LHCN-M2 (cell line): ENCODE data around the gene CACNA1B. TPM values are rescaled to one million over a fixed set of nuclear protein-coding genes. Genes with fewer than 3 reads are reported as not detected.
"Not testable (repeated sequence)": the region's sequence is repeated elsewhere in the genome, so short reads cannot be mapped to it uniquely, and the experiment has no call there.

Source experiments
- DNase-seq: peaks from one replicate; pipeline ENCODE4 v3.0.0-alpha.2; 2012; ENCODE audit warnings: low read depth
- total RNA-seq: library from RNA; depleted of rRNA; stranded (reverse); fragments of >200 nt; gene quantifications from 2 replicates; pipeline ENCODE4 v1.2.3, GENCODE V29; 2014

The CACNA1B gene
- total RNA-seq, 1 experiment from 2014 or later, result not detected

GRCh38 chr9:138129318-138129717 lies 251.7 kb downstream of the CACNA1B start:
- not testable (repeated sequence) for DNase-seq

GRCh38 chr9:138132946-138133705 lies 255.5 kb downstream of the CACNA1B start:
- not testable (repeated sequence) for DNase-seq

DNA sequence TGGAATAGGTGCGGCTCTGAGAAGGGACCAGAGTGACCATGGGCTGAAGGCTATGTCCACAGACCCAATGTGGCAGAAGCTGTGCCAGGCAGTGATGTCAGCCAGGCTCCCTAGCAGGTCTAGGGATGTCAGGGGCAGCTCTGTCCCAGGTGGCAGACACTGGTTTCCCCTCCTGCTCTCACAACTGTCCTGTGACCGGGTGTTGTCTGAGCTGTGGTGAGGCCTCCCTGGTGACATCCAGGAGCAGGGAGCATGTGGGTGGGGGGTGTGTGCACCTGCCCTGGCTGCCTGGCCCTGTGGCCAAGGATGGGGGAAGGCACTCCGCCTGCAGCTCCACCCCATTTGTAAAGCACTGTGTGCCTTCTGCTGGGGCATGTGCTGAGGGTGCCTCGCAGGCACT lies 257.0 kb downstream of the CACNA1B start:
- DNase-seq, result not testable (repeated sequence)

- not testable (repeated sequence) for DNase-seq
Observed at GRCh38 chr9:138139096-138139495, 261.5 kb downstream of the CACNA1B start.

DNA sequence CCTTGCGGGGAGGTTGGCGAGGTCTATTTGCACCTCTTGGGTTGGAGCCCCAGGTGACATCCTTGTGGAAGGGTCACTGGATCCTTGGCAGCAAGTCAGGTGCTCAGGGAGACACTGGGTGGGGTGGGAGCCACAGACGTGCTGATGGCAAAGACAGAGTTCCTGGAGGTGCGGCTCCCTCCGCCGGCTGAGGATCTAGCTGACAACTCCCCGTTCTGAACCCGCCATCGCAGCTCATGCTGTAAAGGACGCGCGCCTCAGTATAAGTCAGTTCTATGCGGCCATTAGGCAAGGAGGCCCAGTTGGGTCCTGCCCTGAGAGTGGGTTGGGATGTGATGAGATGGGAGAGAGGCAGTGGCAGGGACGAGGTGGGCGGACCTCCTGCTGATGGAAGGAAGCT lies 263.4 kb downstream of the CACNA1B start:
- DNase-seq, result not testable (repeated sequence)

DNA sequence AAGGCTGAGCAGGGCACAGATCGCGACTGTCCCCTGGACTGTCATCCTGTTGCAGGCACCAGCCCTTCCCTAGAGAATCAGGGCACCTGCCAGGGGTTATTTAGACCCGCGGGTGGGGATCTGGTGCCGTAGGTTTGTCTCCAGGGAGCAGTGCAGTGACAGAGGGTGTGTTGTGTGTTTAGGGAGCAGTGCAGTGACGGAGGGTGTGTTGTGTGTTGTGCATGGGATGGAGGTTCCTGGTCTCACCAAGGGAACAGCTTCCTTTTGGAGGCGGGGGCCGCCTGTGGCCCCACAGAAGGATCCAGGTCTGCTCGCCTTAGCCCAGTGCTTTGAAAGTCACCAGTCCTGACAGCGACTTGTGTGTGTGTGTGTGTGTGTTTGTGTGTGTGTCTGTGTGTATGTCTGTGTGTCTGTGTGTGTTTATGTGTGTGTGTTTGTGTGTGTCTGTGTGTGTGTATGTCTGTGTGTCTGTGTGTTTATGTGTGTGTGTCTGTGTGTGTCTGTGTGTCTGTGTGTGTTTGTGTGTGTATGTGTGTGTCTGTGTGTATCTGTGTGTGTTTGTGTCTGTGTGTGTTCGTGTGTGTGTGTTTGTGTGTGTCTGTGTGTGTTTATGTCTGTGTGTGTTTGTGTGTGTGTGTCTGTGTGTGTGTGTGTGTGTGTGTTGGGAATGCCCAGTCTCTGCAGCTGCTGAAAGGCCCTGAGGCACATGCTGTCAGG lies 265.1 kb downstream of the CACNA1B start:
- DNase-seq, result not testable (repeated sequence)

GRCh38 chr9:138143491-138143890 lies 265.9 kb downstream of the CACNA1B start:
- DNase-seq, result not testable (repeated sequence)

DNA sequence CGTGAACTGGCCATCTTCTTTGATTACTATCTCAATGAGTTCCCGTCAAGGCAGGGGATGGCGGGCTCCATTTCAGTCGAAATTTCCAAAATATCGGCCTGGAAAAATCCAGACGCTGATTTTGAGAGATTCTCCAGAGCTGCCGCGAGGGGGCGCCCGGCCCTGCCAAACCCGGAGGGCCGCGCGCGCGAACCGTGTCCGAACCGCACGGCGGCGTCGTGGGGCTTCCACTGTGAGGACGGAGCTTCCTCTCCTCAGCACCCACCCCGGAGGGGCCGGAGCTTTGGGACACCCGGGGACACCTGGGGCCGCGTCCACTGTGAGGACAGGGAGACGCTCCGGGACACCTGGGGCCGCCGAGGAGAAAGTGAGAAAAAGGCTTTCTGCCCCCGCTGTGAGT lies 270.0 kb downstream of the CACNA1B start:
- not testable (repeated sequence) for DNase-seq

DNA sequence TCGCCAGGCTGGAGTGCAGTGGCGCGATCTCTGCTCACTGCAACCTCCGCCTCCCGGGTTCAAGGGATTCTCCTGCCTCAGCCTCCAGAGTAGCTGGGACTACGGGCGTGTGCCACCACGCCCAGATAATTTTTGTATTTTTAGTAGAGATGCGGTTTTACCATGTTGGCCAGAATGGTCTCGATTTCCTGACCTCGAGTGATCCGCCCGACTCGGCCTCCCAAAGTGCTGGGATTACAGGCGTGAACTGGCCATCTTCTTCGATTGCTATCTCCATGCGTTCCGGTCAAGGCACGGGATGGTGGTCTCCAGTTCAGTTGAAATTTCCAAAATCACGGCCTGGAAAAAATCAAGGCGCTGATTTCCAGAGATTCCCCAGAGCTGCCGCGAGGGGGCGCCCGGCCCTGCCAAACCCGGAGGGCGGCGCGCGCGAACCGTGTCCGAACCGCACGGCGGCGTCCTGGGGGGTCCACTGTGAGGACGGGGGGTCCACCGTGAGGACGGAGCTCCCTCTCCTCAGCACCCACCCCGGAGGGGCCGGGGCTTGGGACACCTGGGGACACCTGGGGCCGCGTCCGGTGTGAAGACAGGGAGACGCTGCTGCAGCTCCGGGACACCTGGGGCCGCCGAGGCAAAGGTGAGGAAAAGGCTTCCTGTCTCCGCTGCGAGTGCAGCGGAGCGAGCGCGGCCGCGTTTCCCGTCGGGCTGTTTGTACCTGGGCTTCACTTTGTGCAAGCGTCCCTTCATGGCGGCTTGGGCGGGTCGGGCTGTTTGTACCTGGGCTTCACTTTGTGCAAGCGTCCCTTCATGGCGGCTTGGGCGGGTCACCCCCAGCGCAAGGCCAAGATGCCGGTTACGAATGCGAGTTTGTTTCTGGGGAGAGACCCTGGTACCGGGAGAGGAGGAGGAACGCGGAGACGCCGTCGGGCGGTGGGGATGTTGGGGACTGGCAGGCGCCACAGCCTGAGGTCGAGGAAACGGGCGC lies 272.4 kb downstream of the CACNA1B start:
- DNase-seq, result not testable (repeated sequence)

GRCh38 chr9:138155788-138156187 lies 278.2 kb downstream of the CACNA1B start:
- DNase-seq, result not testable (repeated sequence)

DNA sequence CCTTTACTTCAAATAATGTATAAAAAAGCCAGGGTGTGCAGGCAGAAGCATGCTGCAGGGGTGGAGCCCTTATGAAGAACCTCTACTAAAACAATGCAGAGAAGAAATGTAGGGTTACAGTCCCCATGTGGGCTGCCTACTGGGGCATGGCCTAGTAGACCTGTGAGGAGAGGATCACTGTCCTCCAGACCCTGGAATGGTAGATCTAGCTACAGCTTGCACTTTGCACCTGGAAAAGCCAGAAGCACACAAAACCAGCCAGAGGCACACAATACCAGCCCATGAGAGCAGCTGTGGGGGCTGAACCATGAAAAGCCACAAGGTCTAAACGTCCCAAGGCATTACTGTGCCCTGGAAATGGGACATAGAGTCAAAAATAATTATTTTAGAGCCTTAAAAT lies 289.2 kb downstream of the CACNA1B start:
- DNase-seq, result not testable (repeated sequence)
